ENCODE results near the gene ABL2.

Gene ABL2

DNA sequence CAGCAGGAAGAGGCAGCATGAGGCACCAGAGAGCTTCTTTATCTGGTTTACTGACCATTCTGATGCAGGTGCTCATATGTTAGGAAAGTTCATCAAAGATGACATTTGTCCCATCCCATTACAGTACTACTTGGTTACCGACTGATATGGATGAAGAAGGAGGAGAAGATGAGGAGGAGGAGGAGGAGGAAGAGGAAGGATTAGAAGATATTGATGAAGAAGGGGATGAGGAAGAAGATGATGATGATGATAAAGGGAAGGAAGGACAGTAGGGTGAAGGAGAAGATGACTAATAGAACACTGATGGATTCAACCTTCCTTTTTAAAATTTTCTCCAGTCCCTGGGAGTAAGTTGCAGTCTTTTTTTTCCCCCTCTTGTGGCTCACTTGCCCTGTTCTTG, 45.1 kb downstream of the ABL2 start:
- H3K4me3 ChIP-seq (ENCODE audit: control insufficient read depth, low read depth, low read length) = no peak overlapping the region
- TF ChIP-seq, protein P1, sequence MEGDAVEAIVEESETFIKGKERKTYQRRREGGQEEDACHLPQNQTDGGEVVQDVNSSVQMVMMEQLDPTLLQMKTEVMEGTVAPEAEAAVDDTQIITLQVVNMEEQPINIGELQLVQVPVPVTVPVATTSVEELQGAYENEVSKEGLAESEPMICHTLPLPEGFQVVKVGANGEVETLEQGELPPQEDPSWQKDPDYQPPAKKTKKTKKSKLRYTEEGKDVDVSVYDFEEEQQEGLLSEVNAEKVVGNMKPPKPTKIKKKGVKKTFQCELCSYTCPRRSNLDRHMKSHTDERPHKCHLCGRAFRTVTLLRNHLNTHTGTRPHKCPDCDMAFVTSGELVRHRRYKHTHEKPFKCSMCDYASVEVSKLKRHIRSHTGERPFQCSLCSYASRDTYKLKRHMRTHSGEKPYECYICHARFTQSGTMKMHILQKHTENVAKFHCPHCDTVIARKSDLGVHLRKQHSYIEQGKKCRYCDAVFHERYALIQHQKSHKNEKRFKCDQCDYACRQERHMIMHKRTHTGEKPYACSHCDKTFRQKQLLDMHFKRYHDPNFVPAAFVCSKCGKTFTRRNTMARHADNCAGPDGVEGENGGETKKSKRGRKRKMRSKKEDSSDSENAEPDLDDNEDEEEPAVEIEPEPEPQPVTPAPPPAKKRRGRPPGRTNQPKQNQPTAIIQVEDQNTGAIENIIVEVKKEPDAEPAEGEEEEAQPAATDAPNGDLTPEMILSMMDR (conservative IDR thresholded peaks at IDR 0.05; ENCODE audit: control insufficient read depth, insufficient read depth, low read depth, low read length) = no peak
- no peak for DNase-seq (ENCODE audit: low read depth)

DNA sequence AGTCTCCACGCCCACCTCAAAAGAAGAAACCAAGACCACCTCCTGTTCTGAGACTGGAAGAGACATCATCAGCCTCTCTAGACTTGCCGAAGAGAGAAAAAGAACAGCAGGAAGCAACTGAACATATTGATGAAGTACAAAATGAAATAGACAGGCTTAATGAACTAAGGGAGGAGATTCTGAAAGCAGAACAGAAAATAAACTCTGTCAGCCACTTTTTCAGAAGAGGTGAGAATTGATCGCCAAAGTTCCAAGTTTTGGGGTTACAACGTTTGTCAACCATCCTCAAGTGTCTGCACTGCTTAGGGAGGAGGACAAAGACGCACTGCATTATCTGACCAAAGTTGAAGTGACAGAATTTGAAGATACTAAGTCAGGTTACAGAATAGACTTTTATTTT, 45.6 kb downstream of the ABL2 start:
- TF ChIP-seq, protein P1 (conservative IDR thresholded peaks at IDR 0.05; ENCODE audit: control insufficient read depth, insufficient read depth, low read depth, low read length) = no peak
- no peak for DNase-seq (ENCODE audit: low read depth)
- no peak overlapping the region for H3K4me3 ChIP-seq (ENCODE audit: control insufficient read depth, low read depth, low read length)

GRCh38 chr1:179178950-179179349, 50.5 kb downstream of the ABL2 start:
- TF ChIP-seq, protein P1 (conservative IDR thresholded peaks at IDR 0.05; ENCODE audit: control insufficient read depth, insufficient read depth, low read depth, low read length) = no peak
- DNase-seq (ENCODE audit: low read depth) = peak; percentile 49
- no peak overlapping the region for H3K4me3 ChIP-seq (ENCODE audit: control insufficient read depth, low read depth, low read length)

GRCh38 chr1:179178183-179178582, 51.3 kb downstream of the ABL2 start:
- TF ChIP-seq, protein P1 (conservative IDR thresholded peaks at IDR 0.05; ENCODE audit: control insufficient read depth, insufficient read depth, low read depth, low read length) = no peak
- no peak overlapping the region for H3K4me3 ChIP-seq (ENCODE audit: control insufficient read depth, low read depth, low read length)
- DNase-seq (ENCODE audit: low read depth) = no peak

- TF ChIP-seq, protein P1 (conservative IDR thresholded peaks at IDR 0.05; ENCODE audit: control insufficient read depth, insufficient read depth, low read depth, low read length) = no peak
- H3K4me3 ChIP-seq (ENCODE audit: control insufficient read depth, low read depth, low read length) = no peak overlapping the region
- DNase-seq (ENCODE audit: low read depth) = no peak
Measured at GRCh38 chr1:179177615-179178014, 51.9 kb downstream of the ABL2 start.

- DNase-seq (ENCODE audit: low read depth) = peak; percentile 37
- H3K4me3 ChIP-seq (ENCODE audit: control insufficient read depth, low read depth, low read length) = no peak overlapping the region
- TF ChIP-seq, protein P1 (conservative IDR thresholded peaks at IDR 0.05; ENCODE audit: control insufficient read depth, insufficient read depth, low read depth, low read length) = no peak
Measured at GRCh38 chr1:179177182-179177581, 52.3 kb downstream of the ABL2 start.
